HG02840 (cell line): ENCODE results near the gene MIPOL1.
"Not testable (repeated sequence)": the region's sequence is repeated elsewhere in the genome, so short reads cannot be mapped to it uniquely, and the experiment has no call there.

Experiments
- ATAC-seq: cut with Tn5 transposase; IDR thresholded peaks from one replicate; pipeline ENCODE4 v1.9.1; 2021; ENCODE audit warnings: mild to moderate bottlenecking, moderate library complexity, moderate number of reproducible peaks; ENCODE audit not compliant: unreplicated experiment, low FRiP score

The MIPOL1 gene

GRCh38 chr14:37197421-37198272, at the start of gene MIPOL1:
Gene MIPOL1, plus strand, starts transcription at chr14:37197937. Its CDS starts 49,952 bp downstream, at chr14:37247889.
- ATAC-seq = no peak

GRCh38 chr14:37150414-37150813, 47.3 kb upstream of the MIPOL1 start:
- ATAC-seq = no peak

GRCh38 chr14:37153005-37153404, 44.7 kb upstream of the MIPOL1 start:
- no peak for ATAC-seq

GRCh38 chr14:37153483-37153882, 44.3 kb upstream of the MIPOL1 start:
- no peak for ATAC-seq

- ATAC-seq = no peak
Measured at GRCh38 chr14:37157987-37158386, 39.8 kb upstream of the MIPOL1 start.

- not testable (repeated sequence) for ATAC-seq
Measured at GRCh38 chr14:37162307-37162706, 35.4 kb upstream of the MIPOL1 start.

GRCh38 chr14:37165794-37166193, 31.9 kb upstream of the MIPOL1 start:
- no peak for ATAC-seq

- no peak for ATAC-seq
Measured at GRCh38 chr14:37167151-37168047, 30.3 kb upstream of the MIPOL1 start.

- ATAC-seq = no peak
Measured at GRCh38 chr14:37168721-37169120, 29.0 kb upstream of the MIPOL1 start.

- ATAC-seq = no peak
Measured at GRCh38 chr14:37170237-37170636, 27.5 kb upstream of the MIPOL1 start.

- no peak for ATAC-seq
Measured at GRCh38 chr14:37170993-37171392, 26.7 kb upstream of the MIPOL1 start.

GRCh38 chr14:37171678-37172023, 26.1 kb upstream of the MIPOL1 start:
- no peak for ATAC-seq

GRCh38 chr14:37172024-37172869, 25.5 kb upstream of the MIPOL1 start, which contains the start of gene SLC25A21:
Gene SLC25A21, minus strand, starts transcription at chr14:37172606.
- ATAC-seq = no peak

GRCh38 chr14:37172936-37173614, 24.7 kb upstream of the MIPOL1 start:
- ATAC-seq = no peak

GRCh38 chr14:37179896-37180502, 17.7 kb upstream of the MIPOL1 start:
- no peak for ATAC-seq

- ATAC-seq = not testable (repeated sequence)
Measured at GRCh38 chr14:37180886-37181285, 16.9 kb upstream of the MIPOL1 start.

GRCh38 chr14:37181441-37181840, 16.3 kb upstream of the MIPOL1 start:
- ATAC-seq = no peak

GRCh38 chr14:37184520-37184919, 13.2 kb upstream of the MIPOL1 start:
- not testable (repeated sequence) for ATAC-seq

GRCh38 chr14:37185670-37186069, 12.1 kb upstream of the MIPOL1 start:
- ATAC-seq = no peak
